ENCODE measurements around the gene C1RL.

DNA sequence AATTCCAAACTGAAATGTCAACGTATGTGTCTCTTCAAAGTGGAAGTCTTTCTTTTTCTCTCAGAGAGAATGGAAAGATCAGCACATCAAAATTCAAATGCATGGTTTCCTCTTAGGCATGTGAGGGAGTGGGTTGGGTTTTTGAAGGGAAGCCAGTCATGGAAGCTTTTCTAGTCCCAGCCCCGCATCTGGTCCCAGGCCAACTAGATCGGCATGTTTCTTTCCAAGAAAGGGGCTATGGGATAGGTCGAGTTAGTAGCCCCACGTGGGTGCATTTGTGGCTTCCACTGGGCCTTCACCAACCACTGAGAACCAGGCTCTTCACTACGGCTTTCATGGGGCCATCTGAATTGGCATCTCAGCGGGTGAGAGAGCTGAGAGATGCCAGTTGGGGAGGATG lies 41.9 kb downstream of the C1RL start:
- TF ChIP-seq, protein P1, sequence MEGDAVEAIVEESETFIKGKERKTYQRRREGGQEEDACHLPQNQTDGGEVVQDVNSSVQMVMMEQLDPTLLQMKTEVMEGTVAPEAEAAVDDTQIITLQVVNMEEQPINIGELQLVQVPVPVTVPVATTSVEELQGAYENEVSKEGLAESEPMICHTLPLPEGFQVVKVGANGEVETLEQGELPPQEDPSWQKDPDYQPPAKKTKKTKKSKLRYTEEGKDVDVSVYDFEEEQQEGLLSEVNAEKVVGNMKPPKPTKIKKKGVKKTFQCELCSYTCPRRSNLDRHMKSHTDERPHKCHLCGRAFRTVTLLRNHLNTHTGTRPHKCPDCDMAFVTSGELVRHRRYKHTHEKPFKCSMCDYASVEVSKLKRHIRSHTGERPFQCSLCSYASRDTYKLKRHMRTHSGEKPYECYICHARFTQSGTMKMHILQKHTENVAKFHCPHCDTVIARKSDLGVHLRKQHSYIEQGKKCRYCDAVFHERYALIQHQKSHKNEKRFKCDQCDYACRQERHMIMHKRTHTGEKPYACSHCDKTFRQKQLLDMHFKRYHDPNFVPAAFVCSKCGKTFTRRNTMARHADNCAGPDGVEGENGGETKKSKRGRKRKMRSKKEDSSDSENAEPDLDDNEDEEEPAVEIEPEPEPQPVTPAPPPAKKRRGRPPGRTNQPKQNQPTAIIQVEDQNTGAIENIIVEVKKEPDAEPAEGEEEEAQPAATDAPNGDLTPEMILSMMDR (IDR thresholded peaks at IDR 0.05) = no peak
- TF ChIP-seq EP300 (IDR thresholded peaks at IDR 0.05; ENCODE audit: low read depth) (no peak), POLR2A (IDR thresholded peaks at IDR 0.05) (no peak)
